HUDEP-2 (cell line): ENCODE measurements around the gene GAGE10.

Experiments
- DNase-seq, 76 experiments: peaks; one replicate each; lab custom pipeline; 2025; ENCODE audit not compliant: unreplicated experiment in 76 of 76; lab: John Stamatoyannopoulos, UW

GAGE10 gene

GRCh38 chrX:49303346-49303745, at the start of gene GAGE10:
Gene GAGE10 (plus strand): TSS chrX:49303646. CDS start chrX:49304860, 1,214 bp downstream.
- DNase-seq: no peak

DNA sequence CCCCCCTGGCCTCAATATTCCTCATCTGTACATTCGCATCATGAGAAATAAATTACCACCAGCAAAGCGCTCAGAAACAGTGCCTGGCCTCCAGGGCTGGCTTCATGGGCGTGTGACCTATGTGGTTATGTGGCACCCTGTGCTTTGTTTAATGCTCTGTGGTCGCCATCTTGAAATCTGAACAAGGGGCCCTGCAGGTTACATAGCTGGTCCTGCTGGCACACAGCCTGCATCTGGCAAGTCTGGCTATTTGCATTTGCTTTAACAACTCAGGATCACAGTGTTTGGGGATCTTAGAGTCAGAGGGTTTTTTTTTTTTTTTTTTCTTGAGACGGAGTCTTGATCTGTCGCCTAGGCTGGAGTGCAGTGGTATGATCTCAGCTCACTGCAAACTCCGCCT, 48.8 kb upstream of the GAGE10 start:
- no peak for DNase-seq

DNA sequence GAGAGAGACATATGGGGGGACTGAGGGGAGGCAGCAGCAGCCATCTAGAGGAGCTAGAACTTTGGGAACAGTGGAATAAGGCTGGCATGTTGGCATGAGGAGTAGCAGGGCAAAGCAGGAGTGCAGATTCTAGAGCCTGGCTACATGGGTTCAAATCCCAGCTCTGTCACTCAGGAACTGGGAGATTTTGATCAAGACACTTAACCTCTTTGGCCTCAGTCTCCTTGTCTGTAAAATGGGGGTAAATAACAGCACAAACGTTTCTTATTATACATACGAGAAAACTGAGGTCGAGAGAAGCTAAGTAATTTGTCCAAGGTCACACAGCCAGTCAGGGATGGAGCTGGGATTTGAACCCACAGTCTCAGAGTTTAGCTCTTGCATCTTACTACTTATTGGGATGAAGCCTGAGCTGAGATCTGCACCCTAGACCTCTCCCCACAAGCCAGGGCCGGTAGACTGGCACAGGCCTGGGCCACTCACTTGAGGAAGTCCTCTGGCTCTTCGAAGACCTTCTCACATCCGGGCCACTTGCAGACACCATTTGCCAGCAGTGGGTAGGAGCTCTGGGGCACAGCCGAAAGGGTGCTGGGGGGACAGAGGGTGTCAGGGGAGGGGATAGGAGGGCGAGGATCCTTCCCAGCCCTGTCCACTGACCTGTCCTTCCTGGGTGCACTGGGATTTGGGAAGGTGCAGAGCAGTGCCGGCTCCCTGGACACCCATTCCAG, 47.0 kb upstream of the GAGE10 start:
- no peak for DNase-seq

GRCh38 chrX:49257074-49257790, 46.2 kb upstream of the GAGE10 start:
- no peak for DNase-seq

- DNase-seq: no peak
These were observed 45.3 kb upstream of the GAGE10 start for GRCh38 chrX:49257846-49258748.

DNA sequence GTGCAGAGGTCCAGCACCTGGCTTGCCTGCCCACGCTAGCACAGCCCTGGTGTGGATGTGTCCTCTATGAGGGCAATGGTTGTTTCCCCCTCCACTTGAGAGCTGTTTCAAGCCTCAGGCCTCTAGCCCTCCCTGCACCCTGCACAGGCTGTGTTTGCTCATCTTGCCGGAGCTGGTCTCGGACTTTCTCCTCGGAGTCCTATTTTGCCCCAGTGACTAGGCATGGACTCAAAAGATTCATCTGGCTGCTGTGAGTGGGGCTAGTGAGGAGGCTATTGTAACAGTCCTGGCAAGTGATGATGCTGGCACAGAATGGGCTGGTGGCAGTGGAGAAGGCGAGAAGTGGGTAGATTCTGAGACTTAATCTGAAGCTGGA, 44.7 kb upstream of the GAGE10 start:
- DNase-seq: no peak

DNA sequence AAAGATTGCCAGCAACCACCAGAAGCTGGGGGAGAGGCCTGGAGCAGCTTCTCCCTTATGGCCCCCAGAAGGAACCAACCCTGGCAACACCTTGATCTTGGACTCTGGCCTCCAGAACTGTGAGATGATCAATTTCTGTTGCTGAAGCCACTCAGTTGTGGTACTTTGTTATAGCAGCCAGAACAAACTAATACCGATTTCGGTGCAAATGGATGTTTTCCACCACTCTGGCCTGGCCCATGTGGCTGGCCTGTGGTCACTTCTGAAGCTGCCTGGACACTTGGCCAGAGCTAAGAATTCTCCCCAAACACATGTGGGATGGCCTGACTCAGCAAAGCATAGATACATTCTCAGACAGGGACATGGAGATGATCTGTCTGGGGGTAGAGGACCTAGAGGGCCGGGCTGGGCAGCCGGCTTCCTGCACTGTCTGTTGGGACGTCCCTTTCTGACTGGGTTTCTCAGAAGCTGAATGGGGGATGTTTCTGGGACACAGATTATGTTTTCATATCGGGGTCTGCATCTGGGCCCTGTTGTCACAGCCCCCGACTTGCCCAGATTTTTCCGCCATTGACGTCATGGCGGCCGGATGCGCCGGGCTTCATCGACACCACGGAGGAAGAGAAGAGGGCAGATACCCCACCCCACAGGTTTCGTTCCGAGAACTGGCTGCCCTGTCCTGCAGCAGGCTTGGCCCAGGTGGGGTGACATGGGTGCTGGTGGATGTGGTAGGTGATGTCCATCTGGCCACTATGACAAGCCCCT, 43.0 kb upstream of the GAGE10 start:
- no peak for DNase-seq

GRCh38 chrX:49262603-49263002, 40.8 kb upstream of the GAGE10 start:
- DNase-seq: no peak

GRCh38 chrX:49263631-49264030, 39.8 kb upstream of the GAGE10 start:
- no peak for DNase-seq

DNA sequence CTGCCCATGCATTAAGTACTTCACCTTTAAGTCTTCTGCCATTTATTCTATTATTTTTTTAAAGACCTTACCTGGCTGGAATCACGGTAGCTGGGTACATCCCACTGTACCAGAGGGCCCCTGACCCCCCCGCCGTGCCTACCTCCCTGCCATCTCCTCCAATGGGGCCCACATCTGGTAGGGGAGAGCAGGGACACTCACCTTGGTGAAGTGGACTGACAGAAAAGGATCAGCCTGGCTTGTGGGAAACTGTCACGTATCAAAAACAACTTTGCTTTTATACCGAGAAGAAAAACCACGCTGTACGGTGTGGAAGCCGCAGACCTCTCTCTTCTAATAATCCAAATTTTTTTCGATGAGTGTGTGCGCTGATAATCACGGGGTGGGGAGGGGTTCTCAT, 39.0 kb upstream of the GAGE10 start, which contains the start of gene FOXP3:
TSS of gene FOXP3 (minus strand) at position 251 of the 400 bp plus-strand sequence. CDS start 6,205 bp downstream, outside the sequence.
- no peak for DNase-seq

- no peak for DNase-seq
These were observed 36.7 kb upstream of the GAGE10 start for GRCh38 chrX:49266523-49267445.

GRCh38 chrX:49268702-49269009, 34.8 kb upstream of the GAGE10 start:
- DNase-seq: peak in 1 of 76 experiments; percentile 40

DNA sequence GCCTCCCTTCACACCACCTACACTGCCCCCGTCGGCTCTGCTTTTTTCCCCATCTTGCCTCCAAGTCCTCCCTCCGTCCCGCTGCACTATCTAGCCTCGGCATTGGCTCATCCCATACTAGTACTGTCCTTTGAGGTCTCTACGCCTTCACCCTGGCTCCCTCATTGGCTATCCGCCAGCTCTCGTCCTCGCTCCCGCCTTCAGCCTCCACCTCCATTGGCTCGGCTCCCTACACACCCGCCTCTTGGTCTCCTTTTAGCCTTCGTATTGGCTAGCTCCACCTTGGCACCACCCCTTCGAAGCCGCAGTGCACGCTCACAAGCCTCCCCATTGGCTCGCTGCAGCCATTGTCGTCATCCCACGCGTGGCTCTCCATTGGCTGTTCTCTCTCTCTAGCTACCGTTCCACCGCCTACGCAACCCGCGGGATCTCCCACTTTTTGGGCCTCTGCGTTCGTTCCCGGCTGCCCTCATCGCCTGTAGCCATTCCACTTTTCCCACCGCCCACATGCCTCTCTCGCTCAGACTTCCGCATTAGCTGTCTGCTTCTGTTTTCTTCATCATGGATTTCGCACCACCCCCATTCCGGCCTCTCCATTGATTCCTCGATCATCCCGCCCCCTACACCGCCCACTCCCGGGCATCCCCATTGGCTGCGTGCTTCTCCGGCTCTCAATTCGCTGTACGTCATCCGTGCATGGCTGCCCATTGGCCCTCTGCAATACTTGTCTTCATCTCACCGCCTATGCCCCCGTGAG, 34.3 kb upstream of the GAGE10 start:
- DNase-seq: peak; percentile 8 to 96 (median 92)

DNA sequence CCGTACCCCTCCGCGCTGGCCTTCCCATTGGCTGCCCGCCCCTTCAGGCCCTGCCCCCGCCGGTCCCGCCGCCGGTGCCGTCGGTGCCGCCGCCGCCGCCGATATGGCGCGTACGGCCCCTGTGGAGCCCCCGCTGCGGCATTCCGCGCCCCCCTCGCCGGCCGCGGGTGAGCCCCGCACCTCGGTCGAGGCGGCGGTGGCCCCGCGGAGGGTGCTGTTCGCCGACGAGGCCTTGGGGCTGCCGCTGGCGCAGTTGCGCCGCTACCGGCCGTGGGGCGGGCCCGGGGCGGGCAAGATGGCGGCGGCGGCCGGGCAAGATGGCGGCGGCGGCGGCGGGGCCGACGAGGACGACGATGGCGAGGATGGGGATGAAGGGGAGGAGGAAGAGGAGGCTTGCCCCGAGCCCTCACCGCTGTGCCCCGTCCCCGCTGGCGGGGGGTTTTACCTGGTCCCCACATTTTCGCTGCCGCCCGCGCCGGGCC, 33.6 kb upstream of the GAGE10 start, which contains the start of gene PPP1R3F:
TSS of gene PPP1R3F (plus strand) at position 27 of the 482 bp plus-strand sequence. CDS start at position 104, 77 bp downstream.
- DNase-seq: peak in 4 of 76 experiments; percentile 22 to 48 (median 36)

DNA sequence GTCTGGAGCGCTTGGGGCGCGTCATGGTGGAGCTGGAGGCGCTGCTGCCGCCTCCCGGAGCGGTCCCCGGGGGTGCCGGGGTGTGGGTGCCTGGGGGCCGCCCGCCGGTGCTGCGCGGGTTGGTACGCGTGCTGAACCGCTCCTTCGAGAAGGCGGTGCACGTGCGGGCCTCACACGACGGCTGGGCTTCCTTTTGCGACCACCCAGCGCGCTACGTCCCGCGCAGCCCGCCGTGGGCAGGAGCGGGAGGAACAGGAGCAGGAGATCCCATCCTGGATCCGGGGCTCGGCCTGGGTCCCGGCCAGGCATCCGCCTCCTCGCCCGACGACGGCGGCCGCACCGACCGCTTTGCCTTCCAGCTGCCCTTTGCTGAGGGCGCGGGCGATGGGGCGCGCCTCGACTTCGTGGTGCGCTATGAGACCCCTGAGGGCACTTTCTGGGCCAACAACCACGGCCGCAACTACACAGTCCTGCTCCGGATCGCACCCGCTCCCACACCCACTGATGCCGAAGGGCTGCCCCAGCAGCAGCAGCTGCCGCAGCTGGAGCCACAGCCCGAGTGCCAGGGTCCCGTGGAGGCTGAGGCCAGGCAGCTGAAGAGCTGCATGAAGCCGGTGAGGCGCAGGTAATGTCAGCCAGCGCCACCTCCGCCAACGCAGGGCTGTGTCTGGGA, 33.1 kb upstream of the GAGE10 start:
- DNase-seq: no peak

- DNase-seq: peak in 1 of 76 experiments; percentile 0
These were observed 32.1 kb upstream of the GAGE10 start for GRCh38 chrX:49271341-49271740.

- DNase-seq: no peak
These were observed 31.0 kb upstream of the GAGE10 start for GRCh38 chrX:49272421-49272820.
